GM12891 (cell line): ENCODE measurements around the gene CDH13.

Source experiments
- POLR2A ChIP-seq: IDR thresholded peaks from 2 replicates; pipeline ENCODE4 v1.6.1; 2011; ENCODE audit warnings: low read depth, low read length, control low read depth
- POLR2AphosphoS5 ChIP-seq: IDR thresholded peaks from 2 replicates; pipeline ENCODE4 v1.6.1; 2011; ENCODE audit warnings: low read depth, low read length, control low read depth
- TAF1 ChIP-seq: IDR thresholded peaks from 2 replicates; pipeline ENCODE4 v1.6.1; 2011; ENCODE audit warnings: low read depth, low read length, control low read depth

DNA sequence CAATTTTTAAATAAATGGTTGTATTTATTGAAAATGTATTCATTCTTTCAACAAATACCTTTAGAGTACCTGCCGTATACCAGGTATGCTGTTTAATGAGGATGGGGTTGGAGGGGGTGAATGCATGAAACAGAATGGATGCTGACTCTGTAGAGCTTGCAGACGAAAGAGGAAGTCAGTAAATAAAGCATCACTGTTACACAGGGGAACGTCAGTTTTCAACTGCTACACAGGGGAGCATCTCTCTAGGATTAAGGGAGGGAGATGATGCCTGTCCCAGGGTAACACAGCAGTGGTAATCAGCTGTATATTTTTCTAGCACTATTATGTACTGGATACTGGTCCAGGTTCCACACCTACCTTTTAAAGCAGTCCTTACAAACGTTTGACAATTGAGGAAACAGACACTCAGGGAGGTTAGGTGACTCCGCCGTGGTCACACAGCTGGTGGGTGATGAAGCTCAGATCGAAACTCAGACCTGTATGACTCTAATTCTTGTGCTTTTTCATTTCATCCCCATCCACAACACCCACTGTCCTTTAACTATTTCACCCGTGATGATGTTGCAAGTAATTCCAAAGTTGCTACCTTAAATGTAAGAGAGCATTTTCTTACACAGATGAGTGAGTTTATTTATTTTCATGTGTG is 728.9 kb downstream of the CDH13 start:
- no peak for TF ChIP-seq POLR2AphosphoS5
- no peak for TF ChIP-seq POLR2A
- no peak for TF ChIP-seq TAF1
